Mesothelial cell of epicardium (in vitro differentiated cells): ENCODE results near the gene IL2RA. TPM values are rescaled to one million over a fixed set of nuclear protein-coding genes. Genes with fewer than 3 reads are reported as not detected.

Experiments used
- DNase-seq, 2 experiments: peaks; one replicate each; pipeline ENCODE4 v3.0.0; 2021; ENCODE audit warnings: low spot score in 2 of 2; ENCODE audit not compliant: unreplicated experiment in 2 of 2
- H3K27ac Mint-ChIP-seq: 2 replicates; pipeline ENCODE4 v1.8.0; 2021; ENCODE audit warnings: mixed read lengths
- H3K27me3 Mint-ChIP-seq: 2 replicates; pipeline ENCODE4 v1.8.0; 2021; ENCODE audit warnings: low read depth, mixed read lengths
- H3K36me3 Mint-ChIP-seq: 2 replicates; pipeline ENCODE4 v1.8.0; 2021; ENCODE audit warnings: mixed read lengths
- H3K4me1 Mint-ChIP-seq: 2 replicates; pipeline ENCODE4 v1.8.0; 2021; ENCODE audit warnings: mixed read lengths
- H3K4me3 Mint-ChIP-seq: 2 replicates; pipeline ENCODE4 v1.8.0; 2021; ENCODE audit warnings: mild to moderate bottlenecking, moderate library complexity, mixed read lengths
- H3K9me3 Mint-ChIP-seq: 2 replicates; pipeline ENCODE4 v1.8.0; 2021; ENCODE audit warnings: mixed read lengths
- total RNA-seq: library from RNA; stranded (reverse); gene quantifications from 3 replicates; pipeline ENCODE4 v1.2.1, GENCODE V29; 2021
- TF ChIP-seq, protein P1 (sequence below): fragments of 200-600 bp; sonication (generic); IDR thresholded peaks from one replicate; pipeline ENCODE4 v1.5.0; 2021; ENCODE audit warnings: antibody characterized with exemption; ENCODE audit not compliant: unreplicated experiment

Gene IL2RA
- total RNA-seq, 1 donor from 2014 or later, result not detected

DNA sequence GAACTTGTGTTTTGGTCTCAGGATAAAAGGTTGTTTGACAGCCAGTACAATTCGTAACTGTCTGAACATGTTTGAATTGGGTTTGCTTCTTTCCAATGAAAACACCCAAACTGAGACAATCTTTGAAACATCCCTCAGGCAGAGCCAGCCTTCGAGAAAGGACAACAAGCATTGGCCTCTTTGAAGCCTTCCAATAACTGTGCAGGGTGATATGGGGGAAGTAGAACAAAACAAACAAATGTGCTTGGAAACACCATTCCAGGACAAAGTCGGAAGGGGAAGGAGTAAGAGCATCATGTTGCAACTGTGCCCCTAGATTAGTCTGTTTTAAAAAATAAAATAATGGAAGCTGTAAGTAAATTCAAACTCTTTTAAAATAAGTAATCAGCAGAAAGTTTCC is 39.5 kb downstream of the IL2RA start:
- H3K27me3 Mint-ChIP-seq, result peaks cover 31% of the 10 kb centered on the region
- H3K4me3 Mint-ChIP-seq, result no peak overlapping the region
- H3K36me3 Mint-ChIP-seq, result no peaks in the 10 kb centered on the region
- H3K4me1 Mint-ChIP-seq, result no peaks in the 10 kb centered on the region
- peaks cover 4% of the 10 kb centered on the region for H3K9me3 Mint-ChIP-seq
- no peak overlapping the region for H3K27ac Mint-ChIP-seq
- TF ChIP-seq, protein P1, sequence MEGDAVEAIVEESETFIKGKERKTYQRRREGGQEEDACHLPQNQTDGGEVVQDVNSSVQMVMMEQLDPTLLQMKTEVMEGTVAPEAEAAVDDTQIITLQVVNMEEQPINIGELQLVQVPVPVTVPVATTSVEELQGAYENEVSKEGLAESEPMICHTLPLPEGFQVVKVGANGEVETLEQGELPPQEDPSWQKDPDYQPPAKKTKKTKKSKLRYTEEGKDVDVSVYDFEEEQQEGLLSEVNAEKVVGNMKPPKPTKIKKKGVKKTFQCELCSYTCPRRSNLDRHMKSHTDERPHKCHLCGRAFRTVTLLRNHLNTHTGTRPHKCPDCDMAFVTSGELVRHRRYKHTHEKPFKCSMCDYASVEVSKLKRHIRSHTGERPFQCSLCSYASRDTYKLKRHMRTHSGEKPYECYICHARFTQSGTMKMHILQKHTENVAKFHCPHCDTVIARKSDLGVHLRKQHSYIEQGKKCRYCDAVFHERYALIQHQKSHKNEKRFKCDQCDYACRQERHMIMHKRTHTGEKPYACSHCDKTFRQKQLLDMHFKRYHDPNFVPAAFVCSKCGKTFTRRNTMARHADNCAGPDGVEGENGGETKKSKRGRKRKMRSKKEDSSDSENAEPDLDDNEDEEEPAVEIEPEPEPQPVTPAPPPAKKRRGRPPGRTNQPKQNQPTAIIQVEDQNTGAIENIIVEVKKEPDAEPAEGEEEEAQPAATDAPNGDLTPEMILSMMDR, result no peak
- no peak for DNase-seq

DNA sequence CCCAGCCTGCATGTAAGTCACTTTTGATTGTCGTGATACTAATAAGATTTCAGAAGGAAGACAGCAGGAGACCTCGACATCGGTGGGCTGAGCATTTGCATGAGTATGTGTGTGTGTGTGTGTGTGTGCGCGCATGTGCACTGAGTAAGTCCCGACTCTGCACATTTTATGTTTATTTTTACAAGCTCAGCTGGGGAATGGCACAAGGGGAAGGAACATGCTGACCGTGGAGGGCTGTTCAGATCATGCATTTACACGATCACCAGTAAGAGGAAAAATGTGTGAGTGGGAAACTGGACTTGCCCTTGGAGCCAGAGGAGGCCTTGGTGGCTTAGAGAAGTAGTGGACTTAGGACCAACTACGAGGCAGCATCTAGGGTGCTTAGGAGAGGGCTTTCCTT is 41.3 kb downstream of the IL2RA start:
- TF ChIP-seq, protein P1, result no peak
- no peak overlapping the region for H3K4me3 Mint-ChIP-seq
- H3K36me3 Mint-ChIP-seq, result no peaks in the 10 kb centered on the region
- peaks cover 4% of the 10 kb centered on the region for H3K9me3 Mint-ChIP-seq
- H3K27ac Mint-ChIP-seq, result no peak overlapping the region
- H3K4me1 Mint-ChIP-seq, result no peaks in the 10 kb centered on the region
- DNase-seq, result no peak
- H3K27me3 Mint-ChIP-seq, result peaks cover 27% of the 10 kb centered on the region

DNA sequence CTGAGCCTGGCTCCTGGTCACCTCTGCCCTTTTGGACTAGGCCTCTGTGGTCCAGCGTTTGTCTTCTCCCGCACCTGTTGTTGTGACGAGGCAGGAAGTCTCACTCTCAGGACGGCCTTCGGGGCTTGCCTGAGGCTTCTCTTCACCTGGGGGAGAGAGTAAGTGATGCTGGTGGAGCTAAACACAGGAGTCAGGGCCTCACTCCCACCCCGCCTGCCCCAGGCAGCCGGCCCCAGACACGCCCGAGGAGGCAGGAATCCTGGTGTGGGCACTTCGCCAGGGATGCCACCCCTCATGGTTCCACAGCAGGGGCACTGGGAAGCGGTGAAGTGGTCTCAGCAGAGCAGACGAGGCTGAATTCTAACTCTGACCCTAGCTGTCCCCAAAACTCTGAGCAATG is 42.4 kb downstream of the IL2RA start:
- no peak for DNase-seq
- H3K4me3 Mint-ChIP-seq, result no peak overlapping the region
- peaks cover 4% of the 10 kb centered on the region for H3K9me3 Mint-ChIP-seq
- H3K4me1 Mint-ChIP-seq, result no peaks in the 10 kb centered on the region
- no peak overlapping the region for H3K27ac Mint-ChIP-seq
- TF ChIP-seq, protein P1, result no peak
- peaks cover 27% of the 10 kb centered on the region for H3K27me3 Mint-ChIP-seq
- H3K36me3 Mint-ChIP-seq, result no peaks in the 10 kb centered on the region

DNA sequence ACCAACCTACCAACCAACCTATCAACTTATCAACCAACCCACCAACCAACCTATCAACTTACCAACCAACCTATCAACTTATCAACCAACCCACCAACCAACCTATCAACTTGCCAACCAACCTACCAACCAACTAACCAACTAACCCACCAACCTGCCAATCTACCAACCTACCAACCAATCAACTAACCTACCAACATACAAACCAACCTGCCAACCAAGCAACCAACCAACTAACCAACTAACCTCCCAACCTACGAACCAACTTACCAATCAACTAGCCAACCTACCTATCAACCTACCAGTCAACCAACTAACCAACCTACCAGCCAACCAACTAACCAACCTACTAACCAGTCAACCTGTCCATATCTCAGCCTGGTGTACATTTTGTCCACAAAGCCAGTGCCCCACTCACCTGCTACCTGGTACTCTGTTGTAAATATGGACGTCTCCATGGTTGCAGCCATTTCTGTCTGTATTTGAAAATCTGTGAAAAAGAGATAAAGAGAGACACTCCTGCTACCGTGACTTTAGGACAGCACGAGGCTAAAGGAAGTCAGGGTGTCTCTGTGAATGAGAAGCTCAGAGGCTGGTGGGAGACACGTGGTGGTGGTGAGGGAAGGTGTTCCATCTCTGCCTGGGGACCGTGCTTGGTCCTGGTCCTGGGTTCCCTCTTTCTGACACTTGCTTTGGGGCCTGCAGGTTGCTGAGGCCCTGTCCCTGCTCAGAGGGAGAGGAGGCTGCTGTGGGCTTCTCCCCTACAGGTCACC is 43.0 kb downstream of the IL2RA start:
- Mint-ChIP-seq H3K36me3 (no peaks in the 10 kb centered on the region), H3K4me1 (no peaks in the 10 kb centered on the region), H3K9me3 (peaks cover 4% of the 10 kb centered on the region), H3K27ac (no peak overlapping the region), H3K4me3 (no peak overlapping the region), H3K27me3 (peaks cover 27% of the 10 kb centered on the region)
- TF ChIP-seq, protein P1, result no peak
- DNase-seq, result no peak

DNA sequence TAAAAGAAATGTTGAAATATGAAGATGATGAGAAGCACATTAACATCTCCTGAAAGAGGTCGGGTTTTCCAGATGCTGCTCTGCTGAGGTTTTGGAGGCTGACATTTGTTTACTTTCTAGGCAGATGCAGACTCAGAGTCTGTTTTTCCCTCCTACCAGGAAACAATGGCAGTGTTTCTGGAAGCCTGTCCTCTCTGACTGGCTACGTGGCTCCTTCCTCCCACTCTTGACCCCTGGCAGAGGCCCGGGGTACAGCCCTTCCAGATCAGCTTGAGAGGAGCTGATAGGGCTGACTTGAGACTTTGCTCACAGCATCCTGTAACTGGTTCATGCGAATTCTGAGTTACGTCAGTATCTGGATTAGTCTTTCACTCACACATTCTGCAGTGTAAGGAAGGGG is 43.7 kb downstream of the IL2RA start:
- Mint-ChIP-seq H3K4me1 (no peaks in the 10 kb centered on the region), H3K27ac (no peak overlapping the region), H3K36me3 (no peaks in the 10 kb centered on the region), H3K9me3 (peaks cover 4% of the 10 kb centered on the region), H3K4me3 (no peak overlapping the region), H3K27me3 (peaks cover 22% of the 10 kb centered on the region)
- DNase-seq, result no peak
- TF ChIP-seq, protein P1, result no peak
